GF-D8 (cell line): ENCODE results near the gene GRWD1.

Source experiments
- DNase-seq: peaks from one replicate; lab custom pipeline; 2025; lab: John Stamatoyannopoulos, UW

Gene GRWD1

DNA sequence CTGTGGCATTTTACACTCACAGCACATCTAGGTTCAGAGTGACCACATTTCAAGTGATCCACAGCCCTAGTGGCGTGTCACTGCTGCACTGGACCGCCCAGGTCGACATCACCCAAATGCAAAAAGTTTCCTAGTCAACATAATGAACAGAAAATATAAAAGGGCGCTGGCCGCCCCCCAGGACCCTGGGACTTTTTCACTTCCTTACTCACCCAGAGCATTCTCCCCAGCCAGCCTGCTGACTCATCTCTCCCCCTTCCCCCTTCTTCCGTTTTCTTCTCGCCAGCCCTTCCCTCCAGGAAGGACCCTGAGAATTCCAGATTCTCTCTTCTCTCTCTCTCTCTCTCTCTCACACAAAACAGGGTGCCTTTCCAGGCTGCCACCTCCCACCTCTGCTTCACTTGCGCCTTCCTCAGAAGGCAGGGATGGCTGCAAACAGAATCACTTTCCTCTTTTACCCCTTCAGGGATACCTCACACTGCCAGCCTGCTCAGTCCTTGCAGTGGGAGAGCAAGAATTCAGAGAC lies 21.0 kb upstream of the GRWD1 start:
- peak; percentile 15 for DNase-seq

DNA sequence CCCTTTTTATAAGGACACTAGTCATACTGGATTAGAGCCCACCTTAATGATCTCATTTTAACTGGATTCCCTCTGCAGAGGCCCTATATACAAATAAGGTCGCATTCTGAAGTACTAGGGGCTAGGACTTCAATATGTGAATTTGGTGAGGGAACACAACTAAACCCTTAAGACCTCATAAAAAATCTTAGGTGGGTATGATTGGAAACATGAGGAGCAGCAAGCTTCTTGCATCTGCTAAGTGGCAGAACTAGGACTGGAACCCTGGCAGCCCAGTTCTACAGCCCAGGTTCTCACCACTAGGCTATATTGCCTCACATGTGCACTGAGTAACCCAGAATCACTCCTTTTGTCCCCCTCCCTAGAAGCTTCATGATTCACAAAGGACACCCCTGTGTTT lies 17.1 kb upstream of the GRWD1 start:
- no peak for DNase-seq

DNA sequence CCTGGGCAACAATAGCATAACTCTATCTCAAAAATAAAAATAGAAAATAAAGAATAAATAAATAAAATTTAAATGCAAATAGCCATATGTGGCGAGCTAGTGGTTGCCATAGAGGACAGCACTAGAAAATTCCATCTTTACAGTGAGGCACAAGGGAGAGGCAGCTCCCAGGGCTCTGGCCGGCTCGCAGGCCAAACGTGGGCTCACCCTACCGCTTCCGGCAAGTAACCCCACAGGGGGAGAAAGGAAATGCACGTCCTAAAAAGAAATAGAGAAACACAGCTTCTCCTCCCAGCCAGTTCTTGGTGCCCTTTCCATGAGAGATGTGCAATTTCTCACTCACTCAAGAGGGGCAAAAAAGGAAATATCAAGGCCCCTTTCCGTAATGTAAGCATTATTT lies 12.4 kb upstream of the GRWD1 start:
- no peak for DNase-seq

DNA sequence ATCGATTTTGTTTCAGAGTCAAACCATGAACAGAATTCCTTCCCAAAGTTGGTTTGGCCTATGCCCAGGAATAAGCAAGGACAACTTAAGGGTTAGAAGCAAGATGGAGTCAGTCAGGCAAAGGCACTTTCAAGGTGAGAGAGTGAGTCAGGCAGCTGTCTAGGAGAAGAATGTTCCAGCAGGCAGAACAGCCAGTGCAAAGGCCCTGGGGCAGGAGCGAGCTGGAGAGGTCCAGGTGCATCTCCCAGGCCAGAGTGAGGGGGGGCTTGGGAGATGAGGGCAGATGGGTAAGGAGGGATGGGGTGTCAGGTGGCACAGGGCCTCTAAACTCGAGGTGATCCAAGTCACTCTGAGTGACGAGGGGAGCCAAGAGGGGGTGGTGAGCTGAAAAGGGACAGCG lies 9.2 kb upstream of the GRWD1 start:
- DNase-seq = no peak

DNA sequence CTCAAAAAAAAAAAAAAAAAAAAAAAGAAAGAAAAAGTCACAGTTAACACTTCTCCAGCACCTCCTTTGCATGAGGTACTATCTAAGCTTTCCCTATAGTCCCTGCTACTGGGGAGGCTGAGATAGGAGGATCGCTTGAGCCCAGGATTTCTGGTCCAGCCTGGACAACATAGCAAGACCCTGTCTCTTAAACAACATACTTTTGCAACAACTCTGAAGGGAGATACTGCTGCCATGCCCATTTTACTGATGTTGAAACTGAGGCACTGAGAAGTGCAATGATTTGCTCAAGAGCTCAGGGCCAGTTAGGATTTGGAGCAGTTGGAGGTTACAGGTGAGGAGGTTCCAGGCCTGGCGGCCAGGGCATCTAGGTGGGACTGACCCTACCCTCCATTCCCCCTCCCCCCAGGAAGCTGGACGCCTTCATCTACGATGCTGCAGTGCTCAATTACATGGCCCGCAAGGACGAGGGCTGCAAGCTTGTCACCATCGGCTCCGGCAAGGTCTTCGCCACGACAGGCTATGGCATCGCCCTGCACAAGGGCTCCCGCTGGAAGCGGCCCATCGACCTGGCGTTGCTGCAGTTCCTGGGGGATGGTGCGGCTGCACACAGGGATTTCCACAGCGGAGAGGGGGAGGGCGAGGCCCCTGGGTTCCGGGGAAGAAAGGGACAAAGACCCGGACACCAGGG lies 4.3 kb upstream of the GRWD1 start:
- DNase-seq = no peak

DNA sequence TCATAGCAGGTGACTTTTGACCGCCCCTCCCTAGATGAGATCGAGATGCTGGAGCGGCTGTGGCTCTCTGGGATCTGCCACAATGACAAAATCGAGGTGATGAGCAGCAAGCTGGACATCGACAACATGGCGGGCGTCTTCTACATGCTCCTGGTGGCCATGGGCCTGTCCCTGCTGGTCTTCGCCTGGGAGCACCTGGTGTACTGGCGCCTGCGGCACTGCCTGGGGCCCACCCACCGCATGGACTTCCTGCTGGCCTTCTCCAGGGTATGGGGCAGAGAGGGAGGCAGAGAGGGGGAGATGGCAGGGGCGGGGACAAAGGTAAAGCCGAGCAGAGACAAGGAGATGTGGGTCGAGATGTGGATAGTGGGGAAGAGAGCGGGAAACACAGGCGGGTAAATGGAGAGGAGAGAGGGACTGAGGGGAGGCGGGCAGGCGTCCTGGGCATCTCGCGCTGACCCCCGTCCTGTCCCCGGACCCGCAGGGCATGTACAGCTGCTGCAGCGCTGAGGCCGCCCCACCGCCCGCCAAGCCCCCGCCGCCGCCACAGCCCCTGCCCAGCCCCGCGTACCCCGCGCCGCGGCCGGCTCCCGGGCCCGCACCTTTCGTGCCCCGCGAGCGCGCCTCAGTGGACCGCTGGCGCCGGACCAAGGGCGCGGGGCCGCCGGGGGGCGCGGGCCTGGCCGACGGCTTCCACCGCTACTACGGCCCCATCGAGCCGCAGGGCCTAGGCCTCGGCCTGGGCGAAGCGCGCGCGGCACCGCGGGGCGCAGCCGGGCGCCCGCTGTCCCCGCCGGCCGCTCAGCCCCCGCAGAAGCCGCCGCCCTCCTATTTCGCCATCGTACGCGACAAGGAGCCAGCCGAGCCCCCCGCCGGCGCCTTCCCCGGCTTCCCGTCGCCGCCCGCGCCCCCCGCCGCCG lies 3.4 kb upstream of the GRWD1 start:
- no peak for DNase-seq

DNA sequence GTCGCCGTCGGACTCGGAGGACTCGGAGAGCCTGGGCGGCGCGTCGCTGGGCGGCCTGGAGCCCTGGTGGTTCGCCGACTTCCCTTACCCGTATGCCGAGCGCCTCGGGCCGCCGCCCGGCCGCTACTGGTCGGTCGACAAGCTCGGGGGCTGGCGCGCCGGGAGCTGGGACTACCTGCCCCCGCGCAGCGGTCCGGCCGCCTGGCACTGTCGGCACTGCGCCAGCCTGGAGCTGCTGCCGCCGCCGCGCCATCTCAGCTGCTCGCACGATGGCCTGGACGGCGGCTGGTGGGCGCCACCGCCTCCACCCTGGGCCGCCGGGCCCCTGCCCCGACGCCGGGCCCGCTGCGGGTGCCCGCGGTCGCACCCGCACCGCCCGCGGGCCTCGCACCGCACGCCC lies 2.5 kb upstream of the GRWD1 start:
- no peak for DNase-seq

DNA sequence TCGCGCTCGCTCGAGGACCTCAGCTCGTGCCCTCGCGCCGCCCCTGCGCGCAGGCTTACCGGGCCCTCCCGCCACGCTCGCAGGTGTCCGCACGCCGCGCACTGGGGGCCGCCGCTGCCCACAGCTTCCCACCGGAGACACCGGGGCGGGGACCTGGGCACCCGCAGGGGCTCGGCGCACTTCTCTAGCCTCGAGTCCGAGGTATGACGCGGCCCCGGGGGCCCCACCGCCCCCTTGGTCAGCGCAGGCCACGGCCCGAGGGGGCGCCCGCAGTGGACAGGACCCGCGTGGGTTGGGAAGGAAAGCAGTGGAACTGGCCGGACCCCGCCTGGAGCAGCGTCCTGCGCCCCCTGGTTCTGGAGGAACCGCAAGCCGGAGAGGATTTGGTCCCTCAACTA lies 2.1 kb upstream of the GRWD1 start:
- DNase-seq = no peak

DNA sequence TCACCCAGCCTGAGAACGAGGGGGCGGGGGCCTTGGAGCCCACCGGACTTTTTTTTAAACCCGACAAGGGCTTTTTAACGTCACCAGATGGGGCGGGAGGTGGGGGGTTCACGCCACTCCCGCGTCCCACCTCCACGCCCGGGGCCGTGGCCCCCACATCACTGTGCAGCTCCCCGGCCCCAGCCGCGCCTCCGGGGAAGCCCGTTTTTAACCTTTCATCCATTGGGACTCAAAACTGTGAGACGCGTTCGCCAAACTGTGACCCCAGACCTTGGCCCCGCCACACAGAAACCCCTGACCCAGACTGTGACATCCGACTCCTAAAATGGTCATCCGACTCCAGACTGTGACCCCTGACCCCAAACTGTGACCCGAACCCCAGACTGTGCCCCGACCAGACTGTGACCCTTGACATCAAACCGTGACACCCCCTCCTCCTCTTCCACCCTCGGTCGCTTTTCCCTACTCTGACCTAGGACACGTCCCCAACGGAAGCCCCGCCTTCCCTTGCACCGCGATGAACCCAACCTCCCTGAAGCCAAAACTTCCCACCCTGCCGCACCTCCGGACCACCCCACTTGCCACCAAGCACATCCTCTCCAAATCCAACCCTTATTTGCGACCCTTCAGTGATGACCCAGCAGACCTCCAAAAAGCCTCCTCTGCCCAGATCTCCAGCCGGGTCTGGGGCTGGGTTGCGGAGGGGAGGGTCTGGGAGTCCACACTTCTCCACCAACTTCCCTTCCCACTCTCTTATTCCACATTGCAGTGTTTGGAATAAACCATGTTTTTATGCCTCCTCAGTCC lies 1.5 kb upstream of the GRWD1 start:
- no peak for DNase-seq

DNA sequence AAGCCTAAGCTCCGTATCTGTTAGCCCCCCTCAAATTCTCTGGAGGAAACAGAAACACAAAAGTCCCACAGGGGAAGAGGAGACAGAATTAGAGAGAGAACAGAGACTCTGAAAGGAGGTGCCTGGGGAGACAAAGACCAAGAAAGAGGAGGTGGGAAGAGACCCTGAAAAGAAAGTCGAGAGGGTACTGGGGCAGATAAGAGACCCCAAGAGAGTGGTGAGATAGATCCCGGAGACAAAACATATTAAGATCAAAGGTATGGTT lies 915 bp upstream of the GRWD1 start:
- DNase-seq = no peak

DNA sequence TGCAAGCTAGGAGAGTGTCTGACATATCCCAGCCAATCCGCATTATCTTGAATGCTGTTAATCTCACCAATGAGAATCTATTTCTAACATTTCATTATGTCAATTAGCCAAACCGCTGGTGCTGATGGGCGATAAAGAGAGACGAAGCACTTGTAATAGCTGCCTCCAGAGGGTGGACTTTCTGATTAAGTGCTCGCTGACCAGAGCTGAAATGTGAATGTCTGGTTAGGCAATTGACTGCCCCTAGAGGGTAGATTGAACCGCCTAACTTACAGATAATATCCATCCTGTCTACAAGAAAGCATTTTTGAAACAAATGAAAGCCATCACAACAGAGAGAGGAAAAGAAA lies 552 bp upstream of the GRWD1 start:
- DNase-seq = peak; percentile 70

DNA sequence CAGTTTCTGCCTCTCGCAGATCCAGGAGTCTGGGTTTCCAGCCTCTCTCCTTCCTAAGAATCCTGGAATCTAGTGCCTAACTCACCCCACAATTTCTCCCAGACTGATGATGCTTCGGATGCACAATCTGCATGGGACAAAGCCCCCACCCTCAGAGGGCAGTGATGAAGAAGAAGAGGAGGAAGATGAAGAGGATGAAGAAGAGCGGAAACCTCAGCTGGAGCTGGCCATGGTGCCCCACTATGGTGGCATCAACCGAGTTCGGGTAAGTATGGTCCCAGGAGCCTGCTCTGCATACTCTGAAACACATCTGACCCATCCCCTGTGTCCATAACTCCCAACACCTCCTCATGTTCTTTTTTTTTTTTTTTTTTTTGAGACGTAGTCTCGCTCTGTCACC lies 796 bp downstream of the GRWD1 start:
- no peak for DNase-seq

DNA sequence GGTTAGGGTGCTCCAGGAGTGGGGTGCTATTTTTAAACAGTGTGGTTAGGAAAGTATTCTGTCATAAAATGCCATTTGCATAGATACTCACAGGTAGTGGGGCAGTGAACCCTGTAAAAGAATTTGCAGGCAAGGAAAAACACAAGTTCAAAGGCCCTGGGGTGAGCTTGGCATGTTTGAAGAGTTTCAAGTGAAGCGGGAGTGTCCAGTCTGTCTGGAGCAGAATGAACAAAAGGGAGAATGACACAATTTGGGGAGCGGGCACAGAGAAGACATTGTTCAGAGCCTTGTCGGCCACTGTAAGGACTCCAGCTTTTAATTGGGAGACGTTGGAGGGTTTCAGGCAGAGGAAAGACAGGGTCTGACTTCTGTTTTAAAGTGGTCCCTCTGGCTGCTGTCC lies 2.8 kb downstream of the GRWD1 start:
- DNase-seq = no peak

DNA sequence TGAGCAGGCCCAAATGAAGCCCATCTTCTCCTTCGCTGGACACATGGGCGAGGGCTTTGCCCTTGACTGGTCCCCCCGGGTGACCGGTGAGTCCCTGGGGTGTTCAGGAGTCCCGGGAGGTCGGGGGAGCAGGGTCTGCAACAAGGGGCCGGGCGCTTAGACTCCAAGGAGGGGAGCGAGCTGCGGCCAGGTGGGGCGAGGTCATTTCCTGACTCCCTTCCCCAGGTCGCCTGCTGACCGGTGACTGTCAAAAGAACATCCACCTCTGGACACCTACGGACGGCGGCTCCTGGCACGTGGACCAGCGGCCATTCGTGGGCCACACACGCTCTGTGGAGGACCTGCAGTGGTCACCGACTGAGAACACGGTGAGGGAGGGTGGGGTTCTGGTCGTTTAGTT lies 4.7 kb downstream of the GRWD1 start:
- DNase-seq = no peak

DNA sequence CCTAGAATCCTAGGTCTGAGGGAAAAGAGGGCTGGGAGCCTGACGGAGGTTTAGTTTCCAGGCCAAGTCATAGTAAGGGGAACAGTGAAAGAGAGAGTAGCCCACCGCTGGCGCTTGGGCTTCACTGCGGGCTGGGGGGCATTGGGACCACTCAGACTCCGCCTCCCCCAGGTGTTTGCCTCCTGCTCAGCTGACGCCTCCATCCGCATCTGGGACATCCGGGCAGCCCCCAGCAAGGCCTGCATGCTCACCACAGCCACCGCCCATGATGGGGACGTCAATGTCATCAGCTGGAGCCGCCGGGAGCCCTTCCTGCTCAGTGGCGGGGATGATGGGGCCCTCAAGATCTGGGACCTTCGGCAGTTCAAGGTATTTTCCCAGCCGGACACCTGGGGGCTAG lies 5.1 kb downstream of the GRWD1 start:
- DNase-seq = no peak

DNA sequence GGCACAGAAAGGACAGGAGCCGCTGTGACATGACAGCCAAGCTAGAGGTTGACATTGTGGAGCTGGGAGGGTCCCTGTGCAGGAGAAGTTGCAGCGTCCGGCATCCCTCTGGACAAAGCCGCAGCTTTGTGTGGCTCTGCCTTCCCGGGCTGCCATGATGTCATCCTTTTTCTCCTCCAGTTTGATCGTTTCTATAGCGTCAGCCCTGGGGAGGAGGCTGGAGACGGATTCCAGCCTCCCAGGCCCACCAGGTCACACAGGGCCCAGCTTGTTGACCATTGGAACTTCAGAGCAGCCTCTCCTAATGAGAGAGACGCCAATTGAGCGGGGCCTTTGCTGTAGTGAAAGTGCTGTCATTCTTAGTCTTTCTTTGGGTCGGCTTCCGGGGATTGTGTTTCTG lies 5.8 kb downstream of the GRWD1 start:
- no peak for DNase-seq

DNA sequence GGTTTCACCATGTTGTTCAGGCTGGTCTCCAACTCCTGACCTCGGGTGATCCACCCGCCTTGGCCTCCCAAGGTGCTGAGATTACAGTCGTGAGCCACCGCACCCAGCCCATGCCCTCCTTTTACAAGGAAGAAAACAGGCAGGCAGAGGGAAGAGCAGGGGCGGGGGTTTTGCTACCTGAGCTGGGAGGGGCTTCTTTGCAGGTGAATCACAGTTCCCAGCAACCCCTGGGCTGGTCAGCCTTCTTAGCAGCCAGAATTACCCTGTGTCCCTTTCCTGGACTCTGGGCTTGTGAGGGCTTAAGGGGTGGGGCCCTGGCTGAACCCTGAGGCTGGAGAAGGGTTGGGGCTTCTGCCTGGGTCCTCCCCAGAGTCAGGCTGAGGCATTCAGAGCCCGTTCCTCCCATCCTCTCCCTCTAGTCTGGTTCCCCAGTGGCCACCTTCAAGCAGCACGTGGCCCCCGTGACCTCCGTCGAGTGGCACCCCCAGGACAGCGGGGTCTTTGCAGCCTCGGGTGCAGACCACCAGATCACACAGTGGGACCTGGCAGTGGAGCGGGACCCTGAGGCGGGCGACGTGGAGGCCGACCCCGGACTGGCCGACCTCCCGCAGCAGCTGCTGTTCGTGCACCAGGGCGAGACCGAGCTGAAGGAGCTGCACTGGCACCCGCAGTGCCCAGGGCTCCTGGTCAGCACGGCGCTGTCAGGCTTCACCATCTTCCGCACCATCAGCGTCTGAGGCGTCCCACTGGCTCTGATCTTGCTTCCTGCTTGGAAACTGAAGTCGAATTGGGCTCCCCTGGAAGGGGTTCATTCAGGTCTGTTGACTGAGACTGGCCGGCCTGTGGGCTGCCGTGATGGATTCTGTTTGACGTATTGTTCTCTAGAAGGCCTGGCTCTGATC lies 6.8 kb downstream of the GRWD1 start:
- no peak for DNase-seq

DNA sequence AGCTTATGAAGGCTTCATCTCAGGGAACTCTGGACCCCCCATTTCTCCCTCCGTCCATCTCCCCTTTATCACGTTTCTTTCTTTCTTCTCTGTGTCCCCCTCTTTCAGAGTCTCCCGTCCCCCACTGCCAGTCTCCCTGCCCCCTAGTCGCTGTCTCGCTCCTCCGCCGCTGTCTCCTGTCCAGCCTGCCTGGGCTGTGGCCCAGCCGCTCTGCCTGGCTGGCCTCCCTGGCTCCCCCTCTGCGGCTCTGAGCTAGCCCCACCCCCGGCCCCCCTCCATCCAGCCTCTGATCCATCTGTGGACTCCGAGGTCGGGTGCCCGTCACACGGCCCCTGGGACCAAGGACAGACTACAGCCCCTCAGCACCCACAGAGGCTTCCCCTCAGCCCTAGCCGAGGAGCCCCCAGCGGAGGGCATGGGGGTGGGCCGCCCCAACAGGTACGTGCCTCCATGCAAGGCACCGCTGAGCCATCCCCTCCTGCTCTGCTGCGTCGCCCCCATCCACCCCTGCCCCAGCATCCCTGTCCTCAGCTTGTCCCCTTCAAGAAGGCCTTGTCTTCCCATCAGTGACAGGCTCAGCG lies 8.5 kb downstream of the GRWD1 start:
- no peak for DNase-seq

DNA sequence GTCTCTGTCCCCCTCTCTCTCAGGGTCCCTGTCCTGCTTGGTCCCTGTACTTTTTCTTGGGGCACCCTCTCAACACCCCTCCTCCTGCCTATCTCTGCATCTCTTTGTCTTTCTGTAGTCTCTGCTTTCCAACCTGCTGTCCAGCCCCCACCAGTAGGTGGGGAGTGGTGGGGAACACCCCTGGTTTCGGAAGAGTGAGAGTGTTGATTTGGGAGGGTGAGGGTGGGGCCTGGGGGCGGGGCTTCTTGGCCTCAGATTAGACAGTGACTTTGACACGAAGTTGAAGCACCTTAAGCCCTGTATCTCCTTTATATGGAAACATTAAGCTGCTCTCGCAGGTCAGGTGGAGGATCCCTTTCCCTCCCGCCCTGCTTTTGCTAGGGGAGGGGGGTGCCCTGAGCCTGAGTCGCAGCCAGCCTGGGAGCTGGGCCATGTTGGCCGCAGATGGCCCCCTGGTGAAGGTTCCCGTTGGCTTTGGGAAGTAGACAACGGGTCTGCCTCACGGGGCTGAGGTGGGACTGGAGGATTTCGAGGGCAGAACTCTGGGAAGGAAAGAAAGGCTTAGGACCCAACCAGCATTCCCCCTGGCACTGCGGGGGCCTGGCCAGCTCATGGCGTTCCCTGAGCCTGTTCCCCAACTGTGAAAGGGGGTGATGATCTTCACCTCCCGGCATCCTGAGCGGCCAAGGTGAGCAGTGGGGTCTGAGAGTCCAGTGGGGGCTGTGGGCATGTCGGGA lies 9.6 kb downstream of the GRWD1 start, which contains the start of gene KCNJ14:
KCNJ14 (plus strand) TSS at position 404 of the 737 bp plus-strand sequence. CDS start 6,151 bp downstream, outside the sequence.
- no peak for DNase-seq

DNA sequence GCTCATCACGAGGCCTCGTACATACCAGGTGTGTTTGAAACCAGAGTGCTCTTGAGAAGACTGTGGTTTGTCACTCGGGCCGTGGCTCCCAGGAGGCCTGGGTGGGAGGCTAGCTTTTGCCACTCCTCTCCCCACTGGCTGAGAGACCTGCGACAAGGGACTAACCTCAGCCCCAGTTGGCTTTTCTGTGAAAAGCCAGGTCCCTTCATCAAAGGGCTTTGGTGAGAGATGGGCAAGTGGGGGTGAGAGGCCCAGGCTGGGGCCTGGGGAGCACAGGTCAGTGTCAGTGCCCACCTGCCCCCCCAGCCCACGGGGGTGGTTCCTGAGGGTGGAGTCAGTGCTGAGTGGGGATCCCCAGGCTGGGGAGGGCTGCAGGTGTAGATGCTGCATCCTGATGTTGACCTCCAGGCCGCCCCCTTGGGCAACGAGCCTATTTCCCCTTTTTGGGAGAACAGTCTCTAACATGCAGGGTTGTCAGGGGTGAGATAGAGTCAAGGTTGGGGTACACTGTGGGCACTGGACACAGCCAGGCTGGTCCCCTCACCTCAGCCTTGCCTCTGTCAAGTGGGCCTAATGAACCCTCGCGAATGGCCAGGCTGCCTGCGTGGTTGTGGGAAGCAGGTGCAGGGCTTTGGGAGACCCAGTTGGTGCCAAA lies 10.3 kb downstream of the GRWD1 start:
- DNase-seq = no peak
